HEK293 (cell line): ENCODE results near the gene NLGN4Y.

Experiments used
- CTCF ChIA-PET: fragments of 350-600 bp; formaldehyde crosslinking; extraction: SDS; loops from one replicate; lab custom pipeline; 2021; ENCODE audit warnings: antibody characterized with exemption; lab: Yijun Ruan, JAX
- POLR2A ChIA-PET: fragments of 300-600 bp; formaldehyde crosslinking; extraction: SDS; loops from one replicate; lab custom pipeline; 2020; ENCODE audit warnings: antibody characterized with exemption, inconsistent platforms; lab: Yijun Ruan, JAX
- H3K27ac ChIP-seq: fragments of 200-500 bp; sonication (Bioruptor generic); 2 replicates; pipeline ENCODE4 v1.5.1; 2014; ENCODE audit warnings: low read depth, low read length, control low read depth, inconsistent platforms; ENCODE audit errors: extremely low read depth
- H3K36me3 ChIP-seq, 2 experiments: fragments of 200-500 bp in 1 of 2; sonication (Bioruptor generic) in 1 of 2; 1 replicate in 1 of 2; 2 replicates in 1 of 2; pipeline ENCODE4 v1.5.1; 2014 to 2017; ENCODE audit warnings: inconsistent platforms in 2 of 2, low read length in 2 of 2; ENCODE audit not compliant: control insufficient read depth in 2 of 2, insufficient read depth in 1 of 2
- H3K4me1 ChIP-seq: fragments of 200-500 bp; sonication (Bioruptor generic); 2 replicates; pipeline ENCODE4 v1.5.1; 2014; ENCODE audit warnings: mild to moderate bottlenecking, low read length, inconsistent platforms; ENCODE audit not compliant: control insufficient read depth, insufficient read depth
- H3K4me3 ChIP-seq: 2 replicates; pipeline ENCODE4 v1.5.1; 2011; ENCODE audit warnings: low read depth, mild to moderate bottlenecking, control low read depth, low read length, moderate library complexity
- H3K9me3 ChIP-seq: fragments of 200-500 bp; sonication (Bioruptor generic); 2 replicates; pipeline ENCODE4 v1.5.1; 2014; ENCODE audit warnings: low read depth, low read length, inconsistent platforms; ENCODE audit not compliant: control insufficient read depth, insufficient read depth
- BCL11B ChIP-seq: fragments of 450-650 bp; formaldehyde crosslinking; IDR thresholded peaks from 2 replicates; pipeline ENCODE4 v1.5.1; 2016; ENCODE audit warnings: low read depth, missing biosample characterization, missing genetic modification characterization
- GLI4 ChIP-seq: fragments of 450-650 bp; formaldehyde crosslinking; IDR thresholded peaks from 2 replicates; pipeline ENCODE4 v1.5.1; 2016; ENCODE audit warnings: missing biosample characterization, missing genetic modification characterization
- TRIM28 ChIP-seq: IDR thresholded peaks from 2 replicates; pipeline ENCODE4 v1.6.1; 2011; ENCODE audit warnings: low read length, control low read depth, borderline replicate concordance
- ZNF184 ChIP-seq: fragments of 450-650 bp; IDR thresholded peaks from 2 replicates; pipeline ENCODE4 v1.5.1; 2018; ENCODE audit warnings: missing biosample characterization, mild to moderate bottlenecking, missing genetic modification characterization
- ZNF211 ChIP-seq: fragments of 450-650 bp; formaldehyde crosslinking; IDR thresholded peaks from 2 replicates; pipeline ENCODE4 v1.5.1; 2016; ENCODE audit warnings: low read depth, missing biosample characterization, missing genetic modification characterization
- ZNF335 ChIP-seq: fragments of 450-650 bp; formaldehyde crosslinking; conservative IDR thresholded peaks from 2 replicates; pipeline ENCODE4 v1.5.1; 2016; ENCODE audit warnings: missing biosample characterization, missing genetic modification characterization
- ZNF354C ChIP-seq: fragments of 450-650 bp; formaldehyde crosslinking; IDR thresholded peaks from 2 replicates; pipeline ENCODE4 v1.5.1; 2016; ENCODE audit warnings: missing biosample characterization, missing genetic modification characterization, low read depth, borderline replicate concordance
- ZNF404 ChIP-seq: fragments of 450-650 bp; formaldehyde crosslinking; IDR thresholded peaks from 2 replicates; pipeline ENCODE4 v1.5.1; 2017; ENCODE audit warnings: missing biosample characterization, missing genetic modification characterization
- ZNF416 ChIP-seq: fragments of 450-650 bp; formaldehyde crosslinking; IDR thresholded peaks from 2 replicates; pipeline ENCODE4 v1.5.1; 2016; ENCODE audit warnings: missing biosample characterization, missing genetic modification characterization
- ZNF501 ChIP-seq: fragments of 450-650 bp; formaldehyde crosslinking; IDR thresholded peaks from 2 replicates; pipeline ENCODE4 v1.5.1; 2016; ENCODE audit warnings: missing biosample characterization, missing genetic modification characterization
- ZNF558 ChIP-seq: fragments of 450-650 bp; formaldehyde crosslinking; IDR thresholded peaks from 2 replicates; pipeline ENCODE4 v1.5.1; 2016; ENCODE audit warnings: missing biosample characterization, missing genetic modification characterization
- ZNF791 ChIP-seq: fragments of 450-650 bp; formaldehyde crosslinking; IDR thresholded peaks from 2 replicates; pipeline ENCODE4 v1.5.1; 2016; ENCODE audit warnings: missing biosample characterization, missing genetic modification characterization
- ZSCAN23 ChIP-seq: fragments of 450-650 bp; formaldehyde crosslinking; IDR thresholded peaks from 2 replicates; pipeline ENCODE4 v1.5.1; 2016; ENCODE audit warnings: missing biosample characterization, missing genetic modification characterization
- ZSCAN30 ChIP-seq: fragments of 450-650 bp; IDR thresholded peaks from 2 replicates; pipeline ENCODE4 v1.5.1; 2018; ENCODE audit warnings: missing biosample characterization, mild to moderate bottlenecking, missing genetic modification characterization, moderate library complexity
- TF ChIP-seq, protein P1 (sequence below): fragments of 450-650 bp; formaldehyde crosslinking; IDR thresholded peaks from 2 replicates; pipeline ENCODE4 v1.5.1; 2017; ENCODE audit warnings: missing biosample characterization, missing genetic modification characterization
- TF ChIP-seq, protein P2 (sequence below): fragments of 450-650 bp; formaldehyde crosslinking; IDR thresholded peaks from 2 replicates; pipeline ENCODE4 v1.5.1; 2017; ENCODE audit warnings: missing biosample characterization, missing genetic modification characterization
- TF ChIP-seq, protein P3 (sequence below): fragments of 450-650 bp; formaldehyde crosslinking; IDR thresholded peaks from 2 replicates; pipeline ENCODE4 v1.5.1; 2016; ENCODE audit warnings: missing biosample characterization, missing genetic modification characterization, borderline replicate concordance
- TF ChIP-seq, protein P4 (sequence below): fragments of 450-650 bp; formaldehyde crosslinking; IDR thresholded peaks from 2 replicates; pipeline ENCODE4 v1.5.1; 2016; ENCODE audit warnings: missing biosample characterization, missing genetic modification characterization
- TF ChIP-seq, protein P5 (sequence below): fragments of 450-650 bp; formaldehyde crosslinking; IDR thresholded peaks from 2 replicates; pipeline ENCODE4 v1.5.1; 2016; ENCODE audit warnings: missing biosample characterization, missing genetic modification characterization

Gene NLGN4Y

DNA sequence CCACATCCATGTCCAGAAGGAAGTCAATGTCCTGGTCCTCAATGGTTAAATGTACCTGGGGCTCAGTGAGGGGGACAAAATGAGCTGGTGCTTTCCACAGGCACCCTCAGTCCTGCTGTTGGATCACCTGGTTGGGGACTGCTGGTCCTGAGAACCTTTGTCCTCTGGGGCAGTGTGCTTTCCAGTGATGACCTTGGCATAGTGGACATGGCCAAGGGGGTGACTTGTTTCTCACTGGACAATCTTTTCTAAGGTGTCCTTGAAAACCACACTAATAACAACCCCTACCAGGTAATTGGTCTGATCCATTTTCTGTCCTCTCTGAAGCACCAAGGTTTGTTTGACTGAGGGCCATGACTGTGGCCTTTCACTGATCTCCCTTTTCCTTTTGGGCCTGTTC lies 294.1 kb downstream of the NLGN4Y start (continued):
- TF ChIP-seq, protein P1, sequence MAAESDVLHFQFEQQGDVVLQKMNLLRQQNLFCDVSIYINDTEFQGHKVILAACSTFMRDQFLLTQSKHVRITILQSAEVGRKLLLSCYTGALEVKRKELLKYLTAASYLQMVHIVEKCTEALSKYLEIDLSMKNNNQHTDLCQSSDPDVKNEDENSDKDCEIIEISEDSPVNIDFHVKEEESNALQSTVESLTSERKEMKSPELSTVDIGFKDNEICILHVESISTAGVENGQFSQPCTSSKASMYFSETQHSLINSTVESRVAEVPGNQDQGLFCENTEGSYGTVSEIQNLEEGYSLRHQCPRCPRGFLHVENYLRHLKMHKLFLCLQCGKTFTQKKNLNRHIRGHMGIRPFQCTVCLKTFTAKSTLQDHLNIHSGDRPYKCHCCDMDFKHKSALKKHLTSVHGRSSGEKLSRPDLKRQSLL (tag by site-specific recombination), result no peak
- no peak for TF ChIP-seq ZNF501 (tag by site-specific recombination)

DNA sequence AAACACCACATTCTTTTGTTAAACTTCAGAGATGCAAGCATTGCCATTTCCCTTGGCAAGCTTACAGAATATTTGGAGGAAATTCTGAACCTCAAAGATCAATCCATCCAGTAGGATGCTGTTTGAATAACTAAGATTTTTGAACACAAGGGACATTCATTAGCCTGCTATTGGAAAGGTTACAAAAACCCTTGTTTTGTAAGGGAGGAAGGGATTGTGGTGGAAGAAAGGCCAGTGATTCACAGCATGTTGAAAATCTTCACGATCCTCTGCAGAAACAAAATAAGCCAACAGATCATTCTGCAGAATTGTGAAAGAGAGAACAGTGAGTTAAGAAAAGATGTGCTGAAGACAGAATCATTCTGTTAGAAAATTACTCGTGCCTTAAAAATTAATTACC lies 297.9 kb downstream of the NLGN4Y start:
- H3K9me3 ChIP-seq, result no peaks in the 10 kb centered on the region
- H3K27ac ChIP-seq, result no peak overlapping the region
- no peaks in the 10 kb centered on the region for H3K36me3 ChIP-seq
- ChIA-PET POLR2A (no interaction called here), CTCF (no interaction called here)
- H3K4me1 ChIP-seq, result no peaks in the 10 kb centered on the region
- no peak overlapping the region for H3K4me3 ChIP-seq
- TF ChIP-seq, protein P2, sequence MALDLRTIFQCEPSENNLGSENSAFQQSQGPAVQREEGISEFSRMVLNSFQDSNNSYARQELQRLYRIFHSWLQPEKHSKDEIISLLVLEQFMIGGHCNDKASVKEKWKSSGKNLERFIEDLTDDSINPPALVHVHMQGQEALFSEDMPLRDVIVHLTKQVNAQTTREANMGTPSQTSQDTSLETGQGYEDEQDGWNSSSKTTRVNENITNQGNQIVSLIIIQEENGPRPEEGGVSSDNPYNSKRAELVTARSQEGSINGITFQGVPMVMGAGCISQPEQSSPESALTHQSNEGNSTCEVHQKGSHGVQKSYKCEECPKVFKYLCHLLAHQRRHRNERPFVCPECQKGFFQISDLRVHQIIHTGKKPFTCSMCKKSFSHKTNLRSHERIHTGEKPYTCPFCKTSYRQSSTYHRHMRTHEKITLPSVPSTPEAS (tag by site-specific recombination), result no peak
- no peak for TF ChIP-seq ZNF354C (tag by site-specific recombination)
- TF ChIP-seq ZNF404 (tag by site-specific recombination), result no peak
- TF ChIP-seq ZNF184, result no peak
- no peak for TF ChIP-seq ZNF416
- TF ChIP-seq, protein P3, sequence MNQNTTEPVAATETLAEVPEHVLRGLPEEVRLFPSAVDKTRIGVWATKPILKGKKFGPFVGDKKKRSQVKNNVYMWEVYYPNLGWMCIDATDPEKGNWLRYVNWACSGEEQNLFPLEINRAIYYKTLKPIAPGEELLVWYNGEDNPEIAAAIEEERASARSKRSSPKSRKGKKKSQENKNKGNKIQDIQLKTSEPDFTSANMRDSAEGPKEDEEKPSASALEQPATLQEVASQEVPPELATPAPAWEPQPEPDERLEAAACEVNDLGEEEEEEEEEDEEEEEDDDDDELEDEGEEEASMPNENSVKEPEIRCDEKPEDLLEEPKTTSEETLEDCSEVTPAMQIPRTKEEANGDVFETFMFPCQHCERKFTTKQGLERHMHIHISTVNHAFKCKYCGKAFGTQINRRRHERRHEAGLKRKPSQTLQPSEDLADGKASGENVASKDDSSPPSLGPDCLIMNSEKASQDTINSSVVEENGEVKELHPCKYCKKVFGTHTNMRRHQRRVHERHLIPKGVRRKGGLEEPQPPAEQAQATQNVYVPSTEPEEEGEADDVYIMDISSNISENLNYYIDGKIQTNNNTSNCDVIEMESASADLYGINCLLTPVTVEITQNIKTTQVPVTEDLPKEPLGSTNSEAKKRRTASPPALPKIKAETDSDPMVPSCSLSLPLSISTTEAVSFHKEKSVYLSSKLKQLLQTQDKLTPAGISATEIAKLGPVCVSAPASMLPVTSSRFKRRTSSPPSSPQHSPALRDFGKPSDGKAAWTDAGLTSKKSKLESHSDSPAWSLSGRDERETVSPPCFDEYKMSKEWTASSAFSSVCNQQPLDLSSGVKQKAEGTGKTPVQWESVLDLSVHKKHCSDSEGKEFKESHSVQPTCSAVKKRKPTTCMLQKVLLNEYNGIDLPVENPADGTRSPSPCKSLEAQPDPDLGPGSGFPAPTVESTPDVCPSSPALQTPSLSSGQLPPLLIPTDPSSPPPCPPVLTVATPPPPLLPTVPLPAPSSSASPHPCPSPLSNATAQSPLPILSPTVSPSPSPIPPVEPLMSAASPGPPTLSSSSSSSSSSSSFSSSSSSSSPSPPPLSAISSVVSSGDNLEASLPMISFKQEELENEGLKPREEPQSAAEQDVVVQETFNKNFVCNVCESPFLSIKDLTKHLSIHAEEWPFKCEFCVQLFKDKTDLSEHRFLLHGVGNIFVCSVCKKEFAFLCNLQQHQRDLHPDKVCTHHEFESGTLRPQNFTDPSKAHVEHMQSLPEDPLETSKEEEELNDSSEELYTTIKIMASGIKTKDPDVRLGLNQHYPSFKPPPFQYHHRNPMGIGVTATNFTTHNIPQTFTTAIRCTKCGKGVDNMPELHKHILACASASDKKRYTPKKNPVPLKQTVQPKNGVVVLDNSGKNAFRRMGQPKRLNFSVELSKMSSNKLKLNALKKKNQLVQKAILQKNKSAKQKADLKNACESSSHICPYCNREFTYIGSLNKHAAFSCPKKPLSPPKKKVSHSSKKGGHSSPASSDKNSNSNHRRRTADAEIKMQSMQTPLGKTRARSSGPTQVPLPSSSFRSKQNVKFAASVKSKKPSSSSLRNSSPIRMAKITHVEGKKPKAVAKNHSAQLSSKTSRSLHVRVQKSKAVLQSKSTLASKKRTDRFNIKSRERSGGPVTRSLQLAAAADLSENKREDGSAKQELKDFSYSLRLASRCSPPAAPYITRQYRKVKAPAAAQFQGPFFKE (tag by site-specific recombination), result no peak
- TF ChIP-seq ZNF558 (tag by site-specific recombination), result no peak
- TF ChIP-seq, protein P4, sequence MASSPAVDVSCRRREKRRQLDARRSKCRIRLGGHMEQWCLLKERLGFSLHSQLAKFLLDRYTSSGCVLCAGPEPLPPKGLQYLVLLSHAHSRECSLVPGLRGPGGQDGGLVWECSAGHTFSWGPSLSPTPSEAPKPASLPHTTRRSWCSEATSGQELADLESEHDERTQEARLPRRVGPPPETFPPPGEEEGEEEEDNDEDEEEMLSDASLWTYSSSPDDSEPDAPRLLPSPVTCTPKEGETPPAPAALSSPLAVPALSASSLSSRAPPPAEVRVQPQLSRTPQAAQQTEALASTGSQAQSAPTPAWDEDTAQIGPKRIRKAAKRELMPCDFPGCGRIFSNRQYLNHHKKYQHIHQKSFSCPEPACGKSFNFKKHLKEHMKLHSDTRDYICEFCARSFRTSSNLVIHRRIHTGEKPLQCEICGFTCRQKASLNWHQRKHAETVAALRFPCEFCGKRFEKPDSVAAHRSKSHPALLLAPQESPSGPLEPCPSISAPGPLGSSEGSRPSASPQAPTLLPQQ (tag by site-specific recombination), result no peak

DNA sequence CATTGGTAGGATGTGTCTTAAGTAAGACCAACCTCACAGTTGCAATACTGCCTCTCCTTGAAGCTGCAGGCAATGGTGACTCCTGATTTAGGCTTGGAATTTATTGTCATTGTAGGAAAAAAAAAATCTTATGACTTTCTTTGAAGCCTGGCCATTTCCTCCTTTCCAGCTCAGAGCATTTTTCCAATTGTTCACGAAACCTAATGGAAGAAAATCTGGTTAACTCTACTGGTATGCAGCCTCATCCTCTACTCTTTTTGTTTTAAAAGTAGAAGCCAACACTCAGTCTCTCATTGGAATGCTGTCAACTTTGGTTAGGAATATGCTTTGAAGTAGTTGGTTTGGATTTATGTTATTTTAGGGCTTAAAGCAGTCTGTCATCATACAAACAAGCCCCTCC lies 298.6 kb downstream of the NLGN4Y start:
- ChIA-PET CTCF (no interaction called here), POLR2A (no interaction called here)
- no peaks in the 10 kb centered on the region for H3K9me3 ChIP-seq
- no peaks in the 10 kb centered on the region for H3K4me1 ChIP-seq
- H3K36me3 ChIP-seq, result no peaks in the 10 kb centered on the region
- H3K27ac ChIP-seq, result no peak overlapping the region
- H3K4me3 ChIP-seq, result no peak overlapping the region
- TF ChIP-seq ZNF791 (tag by site-specific recombination), result no peak
- no peak for TF ChIP-seq ZNF404 (tag by site-specific recombination)
- TF ChIP-seq, protein P5, sequence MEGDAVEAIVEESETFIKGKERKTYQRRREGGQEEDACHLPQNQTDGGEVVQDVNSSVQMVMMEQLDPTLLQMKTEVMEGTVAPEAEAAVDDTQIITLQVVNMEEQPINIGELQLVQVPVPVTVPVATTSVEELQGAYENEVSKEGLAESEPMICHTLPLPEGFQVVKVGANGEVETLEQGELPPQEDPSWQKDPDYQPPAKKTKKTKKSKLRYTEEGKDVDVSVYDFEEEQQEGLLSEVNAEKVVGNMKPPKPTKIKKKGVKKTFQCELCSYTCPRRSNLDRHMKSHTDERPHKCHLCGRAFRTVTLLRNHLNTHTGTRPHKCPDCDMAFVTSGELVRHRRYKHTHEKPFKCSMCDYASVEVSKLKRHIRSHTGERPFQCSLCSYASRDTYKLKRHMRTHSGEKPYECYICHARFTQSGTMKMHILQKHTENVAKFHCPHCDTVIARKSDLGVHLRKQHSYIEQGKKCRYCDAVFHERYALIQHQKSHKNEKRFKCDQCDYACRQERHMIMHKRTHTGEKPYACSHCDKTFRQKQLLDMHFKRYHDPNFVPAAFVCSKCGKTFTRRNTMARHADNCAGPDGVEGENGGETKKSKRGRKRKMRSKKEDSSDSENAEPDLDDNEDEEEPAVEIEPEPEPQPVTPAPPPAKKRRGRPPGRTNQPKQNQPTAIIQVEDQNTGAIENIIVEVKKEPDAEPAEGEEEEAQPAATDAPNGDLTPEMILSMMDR (tag by site-specific recombination), result no peak
- no peak for TF ChIP-seq TRIM28
- no peak for TF ChIP-seq GLI4 (tag by site-specific recombination)
- TF ChIP-seq BCL11B (tag by site-specific recombination), result no peak
- no peak for TF ChIP-seq ZNF335 (tag by site-specific recombination)
- TF ChIP-seq ZSCAN23 (tag by site-specific recombination), result no peak
- no peak for TF ChIP-seq ZNF211 (tag by site-specific recombination)
- no peak for TF ChIP-seq ZSCAN30 (tag by site-specific recombination)
